H1 (cell line): Measurements from ENCODE around the gene FERMT1. TPM values are rescaled to one million over a fixed set of nuclear protein-coding genes. Genes with fewer than 3 reads are reported as not detected.

Experiments used
- CHD7 ChIP-seq: fragments of 300-600 bp; sonication (generic); IDR thresholded peaks from 2 replicates; pipeline ENCODE4 v1.7.1; 2012; ENCODE audit warnings: low read length, moderate library complexity, mild to moderate bottlenecking, inconsistent platforms; ENCODE audit not compliant: insufficient replicate concordance
- SIX5 ChIP-seq: IDR thresholded peaks from 2 replicates; pipeline ENCODE4 v1.6.1; 2011; ENCODE audit warnings: mild to moderate bottlenecking, low read depth, low read length
- polyA plus RNA-seq, 7 experiments: library from polyadenylated mRNA; depleted of rRNA in 3 of 7; stranded (reverse) in 5 of 7; unstranded in 2 of 7; fragments of >200 nt in 5 of 7; fragments of 200-250 nt in 2 of 7; gene quantifications; 1 replicate in 5 of 7; 2 replicates in 1 of 7; 4 replicates in 1 of 7; pipeline versions ENCODE4 v1.2.1 to v1.2.3, GENCODE V29; 2011 to 2013; ENCODE audit warnings: missing spikeins in 2 of 7, mixed read lengths in 2 of 7
- total RNA-seq: library from RNA; stranded (reverse); fragmentation: NEBNext Ultra II Directional; extraction: Animal tissue kit (Norgen Biotek cat#: 25700); gene quantifications from 2 replicates; pipeline ENCODE4 v1.2.1, GENCODE V29; 2021

Gene FERMT1
- total and polyA plus RNA-seq, 2 of the 8 experiments (the other 6 are each of a cell fraction or from before 2014, with no cell fraction given): 4.2 to 17.8 TPM

- TF ChIP-seq CHD7 (no peak), SIX5 (no peak)
- TF ChIP-seq, all 59 proteins: peak for 0
Measured at GRCh38 chr20:6104493-6105188, 18.2 kb downstream of the FERMT1 start (continued).
